HG03460 (cell line): ENCODE data around the gene DOCK3.
"Not testable (repeated sequence)": the region's sequence is repeated elsewhere in the genome, so short reads cannot be mapped to it uniquely, and the experiment has no call there.

Source experiments
- ATAC-seq: cut with Tn5 transposase; IDR thresholded peaks from one replicate; pipeline ENCODE4 v1.9.1; 2021; ENCODE audit not compliant: unreplicated experiment

DOCK3 gene

GRCh38 chr3:50803805-50804204 is 129.1 kb downstream of the DOCK3 start:
- not testable (repeated sequence) for ATAC-seq

- ATAC-seq, result not testable (repeated sequence)
Measured at GRCh38 chr3:50804376-50804775, 129.6 kb downstream of the DOCK3 start.

GRCh38 chr3:50805321-50805720 is 130.6 kb downstream of the DOCK3 start:
- ATAC-seq, result no peak

- ATAC-seq, result no peak
Measured at GRCh38 chr3:50806031-50806430, 131.3 kb downstream of the DOCK3 start.

DNA sequence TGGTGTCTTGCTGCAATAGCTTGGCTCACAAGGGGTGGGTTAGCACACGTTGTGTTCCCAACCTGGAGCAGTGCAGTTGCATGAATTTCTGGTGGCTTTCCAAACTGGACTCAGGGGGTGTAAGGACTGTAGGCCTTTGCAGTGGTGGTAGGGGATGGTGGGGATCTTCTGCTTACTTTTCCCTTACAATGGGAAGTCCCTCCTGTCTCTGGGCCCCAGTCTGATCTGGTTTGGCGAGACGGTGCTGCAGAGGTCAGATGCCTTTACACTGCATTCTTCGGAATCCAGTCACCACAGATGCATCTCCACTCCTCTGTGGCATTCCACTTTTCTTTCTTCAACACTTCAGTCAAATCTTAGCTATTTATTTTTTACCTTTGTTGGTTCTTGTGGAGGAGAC is 132.1 kb downstream of the DOCK3 start:
- no peak for ATAC-seq

- no peak for ATAC-seq
Measured at GRCh38 chr3:50807266-50807665, 132.5 kb downstream of the DOCK3 start.

DNA sequence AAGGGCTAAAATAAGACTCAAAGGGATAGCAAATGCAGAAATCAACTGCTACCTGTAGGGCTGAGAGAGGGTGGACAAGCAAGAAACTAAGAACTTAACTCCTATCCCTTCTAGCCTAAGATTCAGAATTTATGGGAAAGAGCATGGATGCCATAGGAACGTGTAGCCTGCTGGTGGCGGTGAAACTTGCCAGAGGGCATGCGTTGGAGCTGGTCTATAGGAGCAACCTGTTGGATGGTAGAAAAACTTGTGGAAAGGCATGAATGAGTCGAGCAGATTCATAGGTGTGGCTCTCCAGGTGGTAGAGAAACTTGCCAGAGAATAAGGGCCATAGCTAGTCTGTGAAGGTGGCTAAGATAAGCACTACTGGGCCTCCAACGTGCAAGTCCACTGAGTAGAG is 137.2 kb downstream of the DOCK3 start:
- no peak for ATAC-seq

DNA sequence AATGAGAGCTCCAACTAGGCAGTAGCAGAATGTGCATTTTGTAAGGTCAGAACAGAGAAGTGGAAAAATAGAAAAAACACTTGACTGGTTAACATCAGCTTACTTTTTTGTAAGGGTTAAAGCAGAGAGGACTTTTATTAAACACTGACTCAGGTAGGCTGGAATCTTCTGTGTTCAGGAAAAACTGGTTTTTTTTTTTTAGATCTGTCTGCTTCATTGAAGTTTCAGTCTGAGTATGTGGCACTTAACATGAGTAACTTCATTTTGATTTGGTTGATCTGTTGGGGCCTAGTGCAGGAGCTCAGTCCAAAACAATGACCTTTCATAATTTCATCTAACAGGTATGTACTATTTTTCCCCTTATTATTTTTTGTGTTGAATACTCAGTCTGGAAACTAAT is 141.1 kb downstream of the DOCK3 start:
- ATAC-seq, result no peak

DNA sequence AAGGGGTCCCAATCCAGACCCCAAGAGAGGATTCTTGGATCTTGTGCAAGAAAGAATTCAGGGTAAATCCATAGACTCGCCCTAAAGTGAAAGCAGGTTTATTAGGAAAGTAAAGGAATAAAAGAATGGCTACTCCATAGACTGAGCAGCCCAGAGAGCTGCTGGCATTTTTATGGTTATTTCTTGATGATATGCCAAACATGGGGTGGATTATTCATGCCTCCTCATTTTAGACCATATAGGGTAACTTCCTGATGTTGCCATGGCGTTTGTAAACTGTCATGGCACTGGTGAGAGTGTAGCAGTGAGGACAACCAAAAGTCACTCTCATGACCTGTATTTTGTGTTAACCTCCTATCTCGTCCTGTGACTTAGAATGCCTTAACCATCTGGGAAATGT is 142.2 kb downstream of the DOCK3 start:
- no peak for ATAC-seq

DNA sequence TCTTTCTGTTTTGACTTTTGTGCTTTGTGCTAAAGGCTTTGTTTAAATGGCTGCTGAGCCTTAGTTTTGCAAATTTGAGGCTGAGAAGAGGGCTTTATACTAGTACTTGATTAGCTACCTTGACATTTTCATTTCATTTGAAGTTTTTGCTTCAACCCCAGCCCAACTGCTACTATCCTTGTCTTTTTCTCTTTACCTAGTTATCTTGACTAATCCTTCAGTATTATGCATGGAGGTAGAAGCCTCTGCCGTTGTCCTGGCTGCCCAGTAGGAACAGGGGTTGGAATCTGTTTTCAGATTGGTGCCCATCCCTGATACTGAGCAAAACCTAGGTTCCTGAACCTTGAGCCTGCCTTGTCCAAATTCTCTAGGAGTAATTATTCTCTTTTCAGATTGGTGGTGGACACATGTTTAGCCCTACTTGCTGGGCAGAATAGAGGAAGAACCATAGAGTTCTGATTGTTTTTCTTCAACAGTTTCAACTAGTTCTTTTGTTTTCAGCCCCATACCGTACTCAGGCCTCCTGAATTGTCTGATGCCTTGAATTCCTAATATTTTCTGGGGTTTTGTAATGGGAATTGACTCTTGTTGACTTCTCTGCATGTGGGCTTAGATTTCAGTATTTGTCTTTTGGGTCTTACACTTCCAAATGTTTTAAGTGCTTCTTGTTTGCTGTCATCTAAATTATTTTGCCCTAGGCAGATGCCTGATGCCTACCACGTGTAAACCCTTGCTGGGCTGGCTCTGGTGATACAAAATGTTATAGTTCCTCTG is 143.2 kb downstream of the DOCK3 start:
- no peak for ATAC-seq

GRCh38 chr3:50819882-50820281 is 145.2 kb downstream of the DOCK3 start:
- ATAC-seq, result no peak

DNA sequence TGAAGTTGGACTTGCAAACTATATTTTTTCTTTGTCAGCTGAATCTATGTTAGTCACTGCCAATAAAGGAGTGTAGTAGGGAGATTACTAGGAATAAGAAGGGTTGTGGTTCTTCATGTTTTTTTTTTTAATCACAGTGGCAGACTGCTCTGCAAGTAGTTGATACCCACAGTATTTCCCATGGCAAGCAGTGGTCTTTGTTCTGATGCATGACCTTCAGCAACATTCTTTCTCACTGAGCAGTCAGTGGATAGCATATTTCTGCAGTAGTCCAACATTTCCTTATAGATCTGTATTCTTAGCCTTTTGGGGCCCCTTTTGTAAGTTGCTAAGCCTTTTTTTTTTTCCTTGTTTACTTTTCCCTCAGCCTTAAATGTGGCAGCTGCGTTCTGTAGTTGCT is 151.1 kb downstream of the DOCK3 start:
- no peak for ATAC-seq

- no peak for ATAC-seq
Measured at GRCh38 chr3:50830451-50830850, 155.7 kb downstream of the DOCK3 start.

GRCh38 chr3:50831009-50831408 is 156.3 kb downstream of the DOCK3 start:
- ATAC-seq, result not testable (repeated sequence)

- no peak for ATAC-seq
Measured at GRCh38 chr3:50840983-50841489, 166.3 kb downstream of the DOCK3 start.

DNA sequence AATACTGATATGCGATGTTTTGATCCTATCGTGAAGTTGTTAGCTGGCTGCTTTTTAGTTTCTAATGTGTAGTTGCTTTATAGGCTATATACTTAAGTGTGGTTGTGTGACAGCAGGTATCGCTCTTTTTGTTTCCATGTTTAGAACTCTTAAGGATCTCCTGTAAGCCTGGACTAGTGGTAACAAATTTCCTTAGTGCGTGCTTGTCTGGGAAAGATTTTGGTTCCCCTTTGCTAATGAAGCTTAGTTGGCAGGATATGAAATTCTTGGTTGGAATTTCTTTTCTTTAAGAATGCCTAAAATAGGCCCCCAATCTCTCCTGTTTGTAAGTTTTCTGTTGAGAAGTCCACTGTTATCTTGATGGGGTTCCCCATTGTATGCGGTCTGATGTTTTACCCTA is 173.6 kb downstream of the DOCK3 start:
- ATAC-seq, result no peak

DNA sequence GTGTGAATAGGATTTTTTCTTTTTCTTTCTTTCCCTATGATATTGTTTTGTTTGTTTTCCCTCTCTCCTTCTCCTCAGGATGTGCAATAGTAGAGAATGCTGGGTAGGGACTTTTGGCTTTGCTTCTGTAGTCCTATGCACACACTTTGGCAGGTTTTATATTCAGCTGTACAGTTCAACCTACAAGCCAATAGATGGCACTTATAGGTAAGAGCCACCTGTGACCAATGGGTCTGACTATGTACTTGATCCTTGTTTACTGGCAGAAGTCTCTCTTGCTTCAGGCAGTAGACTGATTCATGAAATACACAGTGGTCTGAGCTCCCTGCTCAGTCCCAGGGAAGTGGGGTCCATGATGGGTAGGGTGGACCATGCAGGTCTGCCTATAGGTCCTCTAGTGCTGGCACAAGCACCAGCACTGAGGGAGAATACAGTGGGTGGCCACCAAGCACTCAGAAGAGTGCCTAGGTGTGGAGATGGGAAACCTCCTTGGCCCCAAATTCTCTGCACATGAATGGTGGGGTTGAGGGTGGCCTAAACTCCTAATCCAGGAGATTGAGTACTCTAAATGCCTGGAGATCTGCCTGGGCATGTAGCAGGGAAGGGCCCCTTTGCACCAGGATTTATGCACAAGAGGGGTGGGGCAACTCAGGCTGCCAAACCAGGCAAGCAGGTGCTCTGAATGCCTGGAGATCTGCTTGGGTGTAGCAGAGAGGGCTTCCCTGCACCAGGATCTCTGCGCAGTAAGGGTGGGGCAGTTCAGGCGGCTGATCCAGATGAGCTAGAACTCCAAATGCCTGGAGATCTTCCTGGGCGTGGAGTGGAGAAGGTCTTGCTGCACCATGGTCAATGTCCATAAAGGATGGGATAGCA is 176.1 kb downstream of the DOCK3 start:
- no peak for ATAC-seq

- ATAC-seq, result no peak
Measured at GRCh38 chr3:50853936-50854335, 179.2 kb downstream of the DOCK3 start.

GRCh38 chr3:50862221-50862620 is 187.5 kb downstream of the DOCK3 start:
- no peak for ATAC-seq

GRCh38 chr3:50873376-50874157 is 198.8 kb downstream of the DOCK3 start:
- ATAC-seq, result no peak

- not testable (repeated sequence) for ATAC-seq
Measured at GRCh38 chr3:50874876-50875275, 200.1 kb downstream of the DOCK3 start.
